NCI-H460 (cell line): ENCODE results near the gene ABCD1. TPM values are rescaled to one million over a fixed set of nuclear protein-coding genes. Genes with fewer than 3 reads are reported as not detected.

Experiments
- DNase-seq: peaks from one replicate; pipeline ENCODE4 v3.0.0-alpha.2; 2016; ENCODE audit warnings: low read depth; ENCODE audit errors: extremely low read depth
- total RNA-seq: library from RNA; depleted of rRNA; stranded (reverse); fragments of >200 nt; shearing (Covaris generic); gene quantifications from 2 replicates; pipeline ENCODE4 v1.2.3, GENCODE V29; 2014; rRNA removed

ABCD1 gene
- total RNA-seq, 1 experiment from 2014 or later: 11.2 TPM

DNA sequence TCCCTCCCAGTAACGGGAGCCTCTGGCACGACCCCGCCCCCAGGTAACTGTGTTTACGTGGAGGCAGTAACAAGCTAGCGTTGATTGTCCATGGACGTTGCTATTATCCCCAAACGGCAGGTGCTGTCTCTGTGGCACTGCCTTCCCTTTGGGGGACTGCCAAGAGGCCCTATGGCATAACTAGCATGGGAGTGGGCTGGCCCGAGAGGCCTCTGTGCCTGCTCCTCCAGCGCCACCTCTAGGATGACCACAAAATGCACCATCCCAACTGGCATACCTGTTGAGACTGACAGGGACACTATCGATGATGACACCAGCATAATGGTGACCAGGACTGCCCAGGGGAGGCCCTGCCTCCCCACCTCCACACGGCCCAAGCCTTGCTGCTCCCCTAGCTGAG lies 57.7 kb downstream of the ABCD1 start:
- no peak for DNase-seq

- no peak for DNase-seq
These were observed 58.2 kb downstream of the ABCD1 start for GRCh38 chrX:153782871-153783270.

DNA sequence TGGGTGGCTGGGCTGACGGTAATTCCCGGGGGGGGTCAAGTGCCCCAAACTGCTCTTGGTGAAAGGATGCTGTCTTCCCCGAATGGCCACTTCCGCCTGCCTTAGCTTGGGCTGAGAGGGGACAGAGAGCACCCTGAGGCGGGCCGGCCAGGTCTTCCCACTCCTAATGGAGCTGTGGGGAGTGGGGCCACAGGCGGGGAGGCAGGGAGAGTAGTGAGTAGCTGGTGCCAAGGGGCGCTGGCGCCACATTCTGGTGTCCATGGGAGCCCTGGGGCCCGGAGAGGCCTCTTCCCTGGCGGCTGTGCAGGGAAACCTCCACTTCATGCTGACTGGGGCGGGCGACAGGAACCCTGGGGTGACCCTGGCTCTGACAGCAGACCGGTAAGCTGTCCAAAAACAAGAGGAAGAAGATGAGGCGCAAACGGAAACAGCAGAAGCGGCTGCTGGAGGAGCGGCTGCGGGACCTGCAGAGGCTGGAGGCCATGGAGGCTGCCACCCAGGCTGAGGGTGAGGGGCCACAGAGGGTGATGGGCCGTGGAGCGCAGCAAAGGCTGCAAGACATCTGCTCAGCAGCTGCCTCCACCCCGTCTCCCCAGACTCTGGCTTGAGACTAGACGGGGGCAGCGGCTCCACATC lies 58.8 kb downstream of the ABCD1 start:
- DNase-seq: no peak

GRCh38 chrX:153784325-153784967 lies 59.8 kb downstream of the ABCD1 start:
- no peak for DNase-seq

GRCh38 chrX:153786669-153787068 lies 62.0 kb downstream of the ABCD1 start:
- no peak for DNase-seq

- DNase-seq: no peak
These were observed 65.0 kb downstream of the ABCD1 start for GRCh38 chrX:153789654-153790053.

- no peak for DNase-seq
These were observed 66.6 kb downstream of the ABCD1 start for GRCh38 chrX:153791104-153791852.

DNA sequence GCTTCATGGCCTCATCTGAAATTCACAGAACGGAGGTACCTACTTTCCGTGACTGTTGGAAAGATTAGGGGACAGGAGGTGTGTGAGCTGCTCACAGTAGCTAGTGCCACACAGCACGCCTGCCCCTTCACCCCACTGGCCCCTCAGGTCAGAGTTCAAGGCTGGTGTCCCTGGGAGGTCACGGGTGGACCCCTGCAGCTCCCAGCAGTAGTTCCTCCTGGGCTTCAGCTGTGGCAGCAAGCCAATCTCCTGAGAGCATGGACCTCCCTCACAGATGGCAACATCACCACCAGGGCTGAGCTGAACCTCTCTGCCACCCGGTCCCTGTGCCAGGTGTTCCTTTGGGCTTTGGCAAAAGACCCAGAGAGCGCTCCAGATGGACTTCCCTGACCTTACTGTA lies 67.7 kb downstream of the ABCD1 start:
- DNase-seq: no peak

DNA sequence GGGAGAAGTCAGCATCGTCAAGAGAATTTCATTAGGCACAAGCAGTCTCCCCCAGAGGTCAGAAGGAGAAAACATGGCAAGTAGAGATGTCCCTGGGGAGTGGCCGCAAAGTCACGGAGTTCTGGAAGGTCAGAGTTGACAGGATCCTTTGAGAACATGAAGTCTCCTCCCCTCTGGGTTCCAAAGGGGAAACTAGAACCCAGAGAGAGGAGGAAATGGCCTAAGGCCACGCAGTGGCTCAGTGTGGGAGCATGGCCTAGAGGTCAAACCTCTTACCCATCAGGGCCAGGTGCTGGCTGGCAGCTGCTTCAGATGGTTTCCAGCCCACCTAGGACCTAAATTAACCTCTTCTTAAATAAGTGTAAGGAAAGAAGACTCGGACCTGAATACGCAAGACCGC lies 68.6 kb downstream of the ABCD1 start:
- no peak for DNase-seq

Other genes starting within 250 kb of the ABCD1 start
- 2.0 and 2.3 TPM in 2 replicates for gene BGN, start 229.9 kb upstream of the ABCD1 start, total RNA-seq
- gene ATP2B3, start 207.2 kb upstream of the ABCD1 start, total RNA-seq: not detected in 2 replicates
- gene CCNQ, start 125.7 kb upstream of the ABCD1 start, total RNA-seq: 33.7 and 43.4 TPM in 2 replicates
- gene DUSP9, start 77.7 kb upstream of the ABCD1 start, total RNA-seq: 1.8 and 2.2 TPM in 2 replicates
- 0.42 and 0.69 TPM in 2 replicates for gene PNCK, start 51.0 kb upstream of the ABCD1 start, total RNA-seq
- gene SLC6A8, start 36.9 kb upstream of the ABCD1 start, total RNA-seq: 42.0 and 45.6 TPM in 2 replicates
- gene BCAP31, start 469 bp upstream of the ABCD1 start, total RNA-seq: 219 and 225 TPM in 2 replicates
- 3.3 and 4.9 TPM in 2 replicates for gene PLXNB3, start 39.4 kb downstream of the ABCD1 start, total RNA-seq
- 0.12 and 0.17 TPM in 2 replicates for gene SRPK3, start 56.2 kb downstream of the ABCD1 start, total RNA-seq
- 81.4 and 82.4 TPM in 2 replicates for gene IDH3G, start 69.5 kb downstream of the ABCD1 start, total RNA-seq
- gene SSR4, start 69.8 kb downstream of the ABCD1 start, total RNA-seq: 387 and 464 TPM in 2 replicates
- gene PDZD4, start 105.7 kb downstream of the ABCD1 start, total RNA-seq: 1.1 and 1.4 TPM in 2 replicates
- gene L1CAM, start 161.3 kb downstream of the ABCD1 start, total RNA-seq: 27.2 and 29.9 TPM in 2 replicates
- not detected in 2 replicates for gene AVPR2, start 179.8 kb downstream of the ABCD1 start, total RNA-seq
- gene ARHGAP4, start 201.4 kb downstream of the ABCD1 start, total RNA-seq: 51.5 and 55.0 TPM in 2 replicates
- 136 and 150 TPM in 2 replicates for gene NAA10, start 210.2 kb downstream of the ABCD1 start, total RNA-seq
- gene RENBP, start 219.8 kb downstream of the ABCD1 start, total RNA-seq: 0.66 and 0.87 TPM in 2 replicates
- gene HCFC1, start 247.0 kb downstream of the ABCD1 start, total RNA-seq: 28.0 and 30.3 TPM in 2 replicates
- gene TMEM187, start 247.9 kb downstream of the ABCD1 start, total RNA-seq: 10.0 and 10.3 TPM in 2 replicates